ENCODE measurements around the gene NUDT17.

The NUDT17 gene

GRCh38 chr1:145849356-145850160 is 4.1 kb downstream of the NUDT17 start:
- no peak for DNase-seq

DNA sequence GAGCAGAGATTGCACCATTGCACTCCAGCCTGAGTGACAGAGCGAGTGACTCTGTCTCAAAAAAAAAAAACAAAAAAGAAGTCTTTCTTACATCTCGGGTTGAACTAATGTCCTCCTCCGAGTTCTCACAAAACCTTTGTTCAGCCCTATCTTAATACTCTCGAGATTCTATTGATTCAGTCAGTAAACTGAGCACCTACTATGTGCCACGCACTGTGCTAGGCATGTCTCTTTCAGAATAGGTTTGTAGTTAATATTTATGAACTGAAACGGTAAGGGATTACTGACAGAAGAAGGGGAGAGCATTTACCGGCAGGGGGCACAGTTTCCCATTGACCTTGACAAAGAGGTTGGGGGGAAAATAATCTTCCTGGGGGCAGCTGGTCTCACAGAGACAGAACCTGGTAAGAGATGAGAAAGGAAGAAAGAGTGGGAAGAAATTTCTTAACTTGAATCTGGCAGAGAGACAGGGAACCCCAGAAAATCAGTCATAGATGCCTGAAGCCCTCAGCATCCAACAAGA is 10.1 kb downstream of the NUDT17 start:
- DNase-seq: no peak

- DNase-seq: no peak
These were observed 11.7 kb downstream of the NUDT17 start for GRCh38 chr1:145857170-145857569.

- DNase-seq: peak; percentile 69
These were observed 12.9 kb downstream of the NUDT17 start for GRCh38 chr1:145858238-145858900.

GRCh38 chr1:145858901-145859490 is 13.6 kb downstream of the NUDT17 start, which contains the start of gene PIAS3:
Gene PIAS3, minus strand, starts transcription at chr1:145859081. Its CDS starts 91 bp downstream, at chr1:145858990.
- DNase-seq: peak; percentile 83

- peak; percentile 80 for DNase-seq
These were observed 14.1 kb downstream of the NUDT17 start for GRCh38 chr1:145859491-145860023.

DNA sequence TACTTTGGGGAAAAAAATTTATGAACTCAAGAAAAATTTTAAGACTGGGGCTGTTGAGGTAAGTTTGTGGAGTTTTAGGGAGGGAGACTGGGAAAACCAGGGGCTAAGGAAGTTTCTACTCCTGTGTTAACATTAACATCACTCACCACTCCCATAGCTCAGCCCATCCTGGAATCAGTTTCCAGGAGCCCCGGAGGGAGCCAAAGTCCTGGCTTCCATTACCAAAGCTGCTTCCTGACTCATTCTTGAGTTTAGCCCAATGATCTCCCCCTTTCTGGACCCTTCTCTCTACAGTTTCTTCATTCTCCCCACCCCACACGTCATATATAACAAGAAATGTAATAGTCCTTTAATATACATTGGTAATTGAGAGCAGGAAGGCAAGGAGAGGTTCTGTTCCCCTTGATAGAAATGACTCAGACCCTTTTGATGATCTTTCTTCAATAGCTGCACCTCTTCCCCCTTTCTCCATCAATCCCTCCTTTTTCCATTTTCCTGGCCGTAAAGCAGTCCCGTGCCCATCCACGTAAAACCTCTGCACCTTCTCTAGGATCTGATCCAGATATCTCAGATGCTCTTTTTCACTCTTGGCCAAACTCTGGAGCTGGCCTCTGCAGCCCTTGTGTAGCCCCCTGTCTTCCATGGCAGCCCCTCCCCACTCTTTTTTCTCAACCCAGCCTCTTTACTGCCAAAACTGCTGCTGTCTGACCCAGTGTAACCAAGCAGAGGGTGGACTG is 18.0 kb downstream of the NUDT17 start:
- DNase-seq: no peak

GRCh38 chr1:145868232-145868631 is 22.8 kb downstream of the NUDT17 start:
- DNase-seq: no peak

GRCh38 chr1:145871994-145872924 is 26.8 kb downstream of the NUDT17 start:
- peak; percentile 34 for DNase-seq

DNA sequence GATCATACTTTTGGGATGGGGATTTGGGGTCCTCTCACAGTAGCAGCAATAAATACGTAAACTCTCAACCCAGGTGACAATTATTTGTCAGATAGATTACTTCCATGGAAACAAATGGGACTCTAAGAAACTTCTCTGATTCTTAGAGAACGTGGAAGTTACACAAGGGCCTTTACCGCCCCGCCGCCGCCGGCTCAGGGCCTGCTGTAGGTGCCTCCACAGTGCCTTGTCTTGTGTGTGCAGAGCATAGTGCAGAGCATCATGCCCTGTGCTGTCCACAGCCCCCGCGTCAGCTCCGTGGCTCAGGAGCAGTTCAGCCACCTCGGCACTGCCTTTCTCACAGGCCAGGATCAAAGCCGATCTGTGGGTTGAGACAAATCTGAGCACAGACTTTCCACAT is 29.2 kb downstream of the NUDT17 start:
- DNase-seq: no peak

- DNase-seq: no peak
These were observed 32.6 kb downstream of the NUDT17 start for GRCh38 chr1:145877923-145878486.

DNA sequence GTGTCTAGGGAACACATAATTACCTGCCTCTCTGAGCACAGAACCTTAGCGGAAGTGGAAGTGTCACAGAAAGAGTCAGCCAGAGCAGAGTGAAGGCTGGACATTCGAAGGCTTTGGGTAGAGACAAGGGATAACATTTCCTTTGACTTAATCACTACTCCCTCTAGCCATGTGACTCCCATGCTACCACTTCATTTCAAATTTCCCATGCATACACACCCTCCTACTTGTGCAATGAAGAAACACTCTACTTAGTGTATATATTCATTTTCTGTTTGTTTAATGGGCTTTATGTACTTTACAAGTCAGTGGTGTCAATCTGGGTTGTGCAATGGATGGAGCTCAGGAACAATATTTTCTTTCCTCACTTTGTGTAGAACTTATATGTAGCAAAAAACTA is 33.3 kb downstream of the NUDT17 start:
- DNase-seq: no peak

DNA sequence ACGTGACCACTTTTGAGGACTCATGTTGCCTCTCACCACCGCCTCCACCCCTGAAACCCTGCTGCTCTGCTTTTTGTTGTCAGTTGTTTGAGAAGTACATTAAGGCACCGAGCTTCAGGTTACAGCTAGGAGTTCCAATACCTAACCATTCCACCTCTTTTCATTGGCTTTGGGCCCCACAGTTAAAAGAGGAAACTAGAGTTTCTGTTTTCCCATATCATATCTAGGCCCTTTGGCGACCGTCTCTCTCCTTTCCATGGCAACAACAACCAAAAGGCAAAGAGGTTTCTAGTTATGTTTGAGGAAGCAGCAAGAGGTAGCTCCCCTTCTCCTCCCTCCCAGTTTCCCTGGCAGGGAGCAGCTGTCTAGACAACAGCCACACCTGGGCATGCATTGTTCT is 34.3 kb downstream of the NUDT17 start:
- DNase-seq: no peak

GRCh38 chr1:145884675-145885074 is 39.2 kb downstream of the NUDT17 start:
- DNase-seq: no peak

DNA sequence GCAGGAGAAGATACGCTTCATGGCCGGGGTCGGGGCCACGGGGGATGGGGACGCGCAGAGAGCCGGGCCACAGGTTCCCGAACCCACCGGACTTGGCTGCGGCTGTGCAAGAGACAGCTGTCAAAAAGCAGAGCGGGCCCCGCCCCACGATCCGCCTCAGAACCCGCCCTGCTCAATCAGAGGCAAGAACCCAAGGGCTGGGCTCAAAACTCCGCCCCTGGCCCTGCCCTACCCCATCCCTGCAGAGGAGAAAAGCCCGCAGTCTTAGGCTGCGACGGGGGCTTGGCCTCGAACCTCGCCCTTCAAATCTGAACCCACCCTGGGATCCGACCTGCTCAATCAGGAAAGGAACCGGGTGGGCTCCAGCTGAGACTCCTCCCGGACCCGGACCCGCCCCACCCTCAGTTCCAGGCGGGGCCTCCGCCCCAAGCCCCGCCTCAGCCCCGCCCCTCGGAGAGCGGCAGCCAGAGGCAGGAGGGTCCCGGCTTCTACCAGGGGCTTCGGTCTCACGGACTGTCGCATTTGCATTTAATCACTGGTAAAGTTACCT is 40.4 kb downstream of the NUDT17 start, which contains the start of gene ANKRD35:
ANKRD35 (minus strand) TSS at position 129 of the 550 bp plus-strand sequence; CDS start at position 21, 108 bp downstream.
- peak; percentile 90 for DNase-seq

GRCh38 chr1:145886390-145886789 is 41.0 kb downstream of the NUDT17 start:
- DNase-seq: no peak

- DNase-seq: no peak
These were observed 41.4 kb downstream of the NUDT17 start for GRCh38 chr1:145886816-145887215.

- no peak for DNase-seq
These were observed 42.2 kb downstream of the NUDT17 start for GRCh38 chr1:145887631-145888030.

- DNase-seq: no peak
These were observed 44.3 kb downstream of the NUDT17 start for GRCh38 chr1:145889722-145890121.

- DNase-seq: no peak
These were observed 45.7 kb downstream of the NUDT17 start for GRCh38 chr1:145891143-145891542.

Measured in stimulated activated CD4-positive, alpha-beta T cell treated with anti-CD3 and anti-CD28 coated beads, Interleukin-4, amount 100 ng/mL, for 1 hour (primary cell).